SK-N-SH (cell line): ENCODE results near the gene UFM1. TPM values are rescaled to one million over a fixed set of nuclear protein-coding genes. Genes with fewer than 3 reads are reported as not detected.

Experiments used
- CTCF ChIA-PET: fragments of 300-600, 350-600 bp; formaldehyde crosslinking; extraction: SDS; loops from one replicate; lab custom pipeline; 2021; lab: Yijun Ruan, JAX
- POLR2A ChIA-PET: fragments of 350-600 bp; sonication (Branson Sonifier 250); formaldehyde crosslinking; extraction: SDS; loops from one replicate; lab custom pipeline; 2020; ENCODE audit warnings: antibody characterized with exemption, inconsistent platforms; lab: Yijun Ruan, JAX
- DNase-seq: peaks from one replicate; pipeline ENCODE4 v3.0.0; 2012
- H2AFZ ChIP-seq: fragments of 200-600 bp; sonication (generic); 2 replicates; pipeline ENCODE4 v1.8.1; 2016; ENCODE audit warnings: antibody characterized with exemption, mild to moderate bottlenecking, low read depth
- H3F3A ChIP-seq: fragments of 200-600 bp; sonication (generic); replicated peaks from 2 replicates; pipeline ENCODE3; 2016; ENCODE audit warnings: antibody characterized with exemption, mild to moderate bottlenecking; ENCODE audit not compliant: insufficient read depth
- H3K27ac ChIP-seq, 2 experiments: fragments of 200-500 bp in 1 of 2; fragments of 200-600 bp in 1 of 2; sonication (Bioruptor generic) in 1 of 2; sonication (generic), shearing (Covaris generic) in 1 of 2; 2 replicates each; pipeline versions ENCODE4 v1.5.1 to v1.6.1; 2014 to 2016; ENCODE audit warnings: low read depth in 2 of 2, inconsistent platforms in 1 of 2, low read length in 1 of 2, mild to moderate bottlenecking in 1 of 2, mixed read lengths in 1 of 2
- H3K27me3 ChIP-seq: fragments of 200-600 bp; sonication (generic), shearing (Covaris generic); 2 replicates; pipeline ENCODE4 v1.6.1; 2016; ENCODE audit warnings: mixed run types; ENCODE audit not compliant: insufficient read depth
- H3K36me3 ChIP-seq, 2 experiments: fragments of 200-500 bp in 1 of 2; fragments of 200-600 bp in 1 of 2; sonication (Bioruptor generic) in 1 of 2; sonication (generic) in 1 of 2; replicated peaks in 1 of 2; 2 replicates each; pipeline versions ENCODE3 to v1.5.1; 2014 to 2016; ENCODE audit warnings: low read length in 1 of 2, mild to moderate bottlenecking in 1 of 2; ENCODE audit not compliant: insufficient read depth in 2 of 2, control insufficient read depth in 1 of 2
- H3K4me1 ChIP-seq, 2 experiments: fragments of 200-500 bp in 1 of 2; fragments of 200-600 bp in 1 of 2; sonication (Bioruptor generic) in 1 of 2; sonication (generic), shearing (Covaris generic) in 1 of 2; 2 replicates each; pipeline versions ENCODE4 v1.5.1 to v1.6.1; 2014 to 2016; ENCODE audit warnings: low read depth in 1 of 2, low read length in 1 of 2, mixed run types in 1 of 2; ENCODE audit not compliant: insufficient read depth in 2 of 2, control insufficient read depth in 1 of 2
- H3K4me2 ChIP-seq: fragments of 200-600 bp; sonication (generic), shearing (Covaris generic); 2 replicates; pipeline ENCODE4 v1.6.1; 2017; ENCODE audit warnings: mixed run types
- H3K4me3 ChIP-seq, 2 experiments: fragments of 200-500 bp in 1 of 2; fragments of 200-600 bp in 1 of 2; sonication (Bioruptor generic) in 1 of 2; sonication (generic), shearing (Covaris generic) in 1 of 2; 2 replicates each; pipeline versions ENCODE4 v1.5.1 to v1.8.1; 2014 to 2016; ENCODE audit warnings: low read depth in 2 of 2, inconsistent platforms in 1 of 2, low read length in 1 of 2, mild to moderate bottlenecking in 1 of 2, mixed read lengths in 1 of 2, moderate library complexity in 1 of 2
- H3K79me2 ChIP-seq: fragments of 200-600 bp; sonication (generic); 2 replicates; pipeline ENCODE4 v1.8.1; 2017; ENCODE audit warnings: mild to moderate bottlenecking; ENCODE audit not compliant: insufficient read depth
- H3K9ac ChIP-seq: fragments of 200-600 bp; sonication (generic); 2 replicates; pipeline ENCODE4 v1.6.1; 2017; ENCODE audit warnings: mixed run types
- H3K9me2 ChIP-seq: fragments of 200-600 bp; sonication (generic); 2 replicates; pipeline ENCODE4 v1.6.1; 2017; ENCODE audit warnings: mixed run types
- H3K9me3 ChIP-seq: fragments of 200-600 bp; sonication (generic); 2 replicates; pipeline ENCODE4 v1.6.1; 2017; ENCODE audit warnings: mixed run types, mild to moderate bottlenecking, moderate library complexity
- H4K20me1 ChIP-seq: fragments of 200-600 bp; sonication (generic); 2 replicates; pipeline ENCODE4 v1.6.1; 2017; ENCODE audit warnings: mild to moderate bottlenecking, mixed run types; ENCODE audit not compliant: insufficient read depth
- ELF1 ChIP-seq: IDR thresholded peaks from 2 replicates; pipeline ENCODE4 v1.4.0; 2012
- EP300 ChIP-seq, 2 experiments: IDR thresholded peaks; 2 replicates each; pipeline versions ENCODE4 v1.4.0 to v1.6.1; 2012; ENCODE audit warnings: borderline replicate concordance in 1 of 2, low read depth in 1 of 2, low read length in 1 of 2
- EZH2phosphoT487 ChIP-seq: fragments of 200-600 bp; sonication (generic); IDR thresholded peaks from 2 replicates; pipeline ENCODE4 v1.6.1; 2017; ENCODE audit warnings: low read depth, mixed run types, mild to moderate bottlenecking, antibody characterized with exemption, moderate library complexity, borderline replicate concordance
- FOSL2 ChIP-seq: IDR thresholded peaks from 2 replicates; pipeline ENCODE4 v1.4.0; 2012; ENCODE audit warnings: low read depth, mild to moderate bottlenecking, moderate library complexity, borderline replicate concordance
- FOXM1 ChIP-seq: IDR thresholded peaks from 2 replicates; pipeline ENCODE4 v1.4.0; 2012; ENCODE audit warnings: low read depth, mild to moderate bottlenecking
- GATA2 ChIP-seq: sonication (generic); formaldehyde crosslinking; IDR thresholded peaks from 2 replicates; pipeline ENCODE4 v1.5.0; 2020; ENCODE audit warnings: mild to moderate bottlenecking, missing genetic modification reagents
- JUND ChIP-seq: IDR thresholded peaks from 2 replicates; pipeline ENCODE4 v1.4.0; 2012
- MEF2A ChIP-seq: IDR thresholded peaks from 2 replicates; pipeline ENCODE4 v1.4.0; 2012; ENCODE audit warnings: low read depth, borderline replicate concordance
- NRF1 ChIP-seq: IDR thresholded peaks from 2 replicates; pipeline ENCODE4 v1.6.1; 2012; ENCODE audit warnings: low read depth, mild to moderate bottlenecking, low read length
- PBX3 ChIP-seq: IDR thresholded peaks from 2 replicates; pipeline ENCODE4; 2012
- POLR2AphosphoS5 ChIP-seq: IDR thresholded peaks from 2 replicates; pipeline ENCODE4 v1.6.1; 2012; ENCODE audit warnings: low read depth, low read length
- RCOR1 ChIP-seq: fragments of 150-350 bp; IDR thresholded peaks from 2 replicates; pipeline ENCODE4 v1.6.1; 2017; ENCODE audit warnings: antibody characterized with exemption, low read length
- RFX5 ChIP-seq: IDR thresholded peaks from 2 replicates; pipeline ENCODE4 v1.6.1; 2012; ENCODE audit warnings: mild to moderate bottlenecking, improper control_type of control experiment, low read length
- RXRA ChIP-seq: IDR thresholded peaks from 2 replicates; pipeline ENCODE4 v1.4.0; 2012; ENCODE audit warnings: low read depth, mild to moderate bottlenecking, borderline replicate concordance
- SIN3A ChIP-seq: IDR thresholded peaks from 2 replicates; pipeline ENCODE4 v1.6.1; 2012; ENCODE audit warnings: low read depth, mild to moderate bottlenecking, low read length, moderate library complexity, borderline replicate concordance
- SMC3 ChIP-seq: IDR thresholded peaks from 2 replicates; pipeline ENCODE4 v1.6.1; 2012; ENCODE audit warnings: low read depth, low read length, improper control_type of control experiment
- TAF1 ChIP-seq: IDR thresholded peaks from 2 replicates; pipeline ENCODE4 v1.6.1; 2012; ENCODE audit warnings: low read depth, mild to moderate bottlenecking, low read length, moderate library complexity, borderline replicate concordance
- TEAD4 ChIP-seq: IDR thresholded peaks from 2 replicates; pipeline ENCODE4 v1.4.0; 2012; ENCODE audit warnings: mild to moderate bottlenecking, borderline replicate concordance; ENCODE audit not compliant: insufficient read depth
- WGBS: methylation state at CpG from one replicate; pipeline ENCODE4 v1.1.6; 2017; ENCODE audit warnings: low lambda C conversion rate; 5-methylcytosine and 5-hydroxymethylcytosine counted together
- polyA plus RNA-seq, 3 experiments: library from polyadenylated mRNA; depleted of rRNA; stranded (reverse); fragments of >200 nt; gene quantifications; 2 replicates each; pipeline ENCODE4 v1.2.3, GENCODE V29; 2012

The UFM1 gene
- polyA plus RNA-seq, 1 of the 3 experiments (the other 2 are of a cell fraction) = 17.0 TPM

- no peaks in the 10 kb centered on the region for H3K4me1 ChIP-seq
- H4K20me1 ChIP-seq = no peaks in the 10 kb centered on the region
- no peak overlapping the region for H3K4me3 ChIP-seq
- H3K79me2 ChIP-seq = no peaks in the 10 kb centered on the region
- no peak for DNase-seq
- no peaks in the 10 kb centered on the region for H3K27me3 ChIP-seq
- H3K27ac ChIP-seq = no peak overlapping the region
- H2AFZ ChIP-seq = no peak overlapping the region
- H3K9me2 ChIP-seq = no peaks in the 10 kb centered on the region
- no peaks in the 10 kb centered on the region for H3F3A ChIP-seq
- no peak overlapping the region for H3K9ac ChIP-seq
- TF ChIP-seq EP300 (IDR thresholded peaks at IDR 0.05; ENCODE audit: borderline replicate concordance in 1 of 2, low read depth in 1 of 2, low read length in 1 of 2) (no peak), TEAD4 (no peak), ELF1 (no peak), FOSL2 (no peak), TAF1 (no peak), SIN3A (no peak), JUND (no peak), NRF1 (no peak), GATA2 (CRISPR knock-in tag) (no peak), MEF2A (no peak), POLR2AphosphoS5 (no peak), RFX5 (no peak), PBX3 (no peak), SMC3 (no peak), RCOR1 (no peak), EZH2phosphoT487 (no peak)
- POLR2A ChIA-PET = no interaction called here
- H3K9me3 ChIP-seq = no peaks in the 10 kb centered on the region
- 9% methylated on average over 2 of the region's 2 CpGs for WGBS
- H3K36me3 ChIP-seq = no peaks in the 10 kb centered on the region
- no peak overlapping the region for H3K4me2 ChIP-seq
- CTCF ChIA-PET = no interaction called here
Observed at GRCh38 chr13:38338089-38338488, 11.6 kb upstream of the UFM1 start.

- Histone ChIP-seq H3K9me2 (no peaks in the 10 kb centered on the region), H3K36me3 (no peaks in the 10 kb centered on the region)
- 100% methylated on average over 1 of the region's 1 CpG for WGBS
Observed at GRCh38 chr13:38340624-38341023, 9.0 kb upstream of the UFM1 start.

More at GRCh38 chr13:38340624-38341023, 9.0 kb upstream of the UFM1 start:
- CTCF ChIA-PET = no interaction called here
- H3F3A ChIP-seq = no peaks in the 10 kb centered on the region
- TF ChIP-seq RXRA (no peak), TEAD4 (no peak), FOXM1 (no peak), EP300 (IDR thresholded peaks at IDR 0.05; ENCODE audit: borderline replicate concordance in 1 of 2, low read depth in 1 of 2, low read length in 1 of 2) (no peak)
- TF ChIP-seq, all 33 proteins: peak for 0
- DNase-seq = no peak
- no peak overlapping the region for H3K9ac ChIP-seq
- no peak overlapping the region for H3K4me3 ChIP-seq
- H3K79me2 ChIP-seq = no peaks in the 10 kb centered on the region
- no peaks in the 10 kb centered on the region for H3K9me3 ChIP-seq
- H3K27ac ChIP-seq = no peak overlapping the region
- H3K27me3 ChIP-seq = no peaks in the 10 kb centered on the region
- no peak overlapping the region for H3K4me2 ChIP-seq
- H2AFZ ChIP-seq = no peak overlapping the region
- no peaks in the 10 kb centered on the region for H4K20me1 ChIP-seq
- POLR2A ChIA-PET = no interaction called here
- H3K4me1 ChIP-seq = no peaks in the 10 kb centered on the region
